IMR-90 (cell line): ENCODE results near the gene OAF. TPM values are rescaled to one million over a fixed set of nuclear protein-coding genes. Genes with fewer than 3 reads are reported as not detected.

Source experiments
- ATAC-seq: fragments of 200-7000 bp; cut with Tn5 transposase; 2 replicates; pipeline ENCODE4 v1.9.1; 2020; ENCODE audit warnings: low read depth, mild to moderate bottlenecking, moderate library complexity
- BruUV-seq: library from RNA; stranded (reverse); fragments of 400-500 nt; replicated peaks from 2 replicates; lab custom pipeline; 2021; lab: Mats Ljungman, UMichigan
- CTCF ChIA-PET: fragments of 300-600 bp; formaldehyde crosslinking; extraction: SDS; loops from one replicate; lab custom pipeline; 2021; ENCODE audit warnings: antibody characterized with exemption; lab: Yijun Ruan, JAX
- POLR2A ChIA-PET: fragments of 300-600 bp; sonication (Branson Sonifier 250); formaldehyde crosslinking; loops from one replicate; lab custom pipeline; 2022; ENCODE audit warnings: antibody characterized with exemption; ENCODE audit not compliant: unreplicated experiment; lab: Charles Lee
- DNase-seq: peaks from one replicate; pipeline ENCODE4 v3.0.0; 2013
- H2AFZ ChIP-seq: replicated peaks from 2 replicates; pipeline ENCODE3; 2013; ENCODE audit warnings: low read length, mild to moderate bottlenecking; ENCODE audit not compliant: poor library complexity
- H2AK5ac ChIP-seq: 2 replicates; pipeline ENCODE4 v1.6.1; 2013; ENCODE audit warnings: low read depth, low read length, inconsistent platforms
- H2AK9ac ChIP-seq: replicated peaks from 2 replicates; pipeline ENCODE3; 2013; ENCODE audit warnings: mild to moderate bottlenecking, low read depth, low read length, moderate library complexity; ENCODE audit not compliant: poor library complexity
- H2BK120ac ChIP-seq: 2 replicates; pipeline ENCODE4 v1.6.1; 2013; ENCODE audit warnings: low read depth, low read length, inconsistent platforms
- H2BK15ac ChIP-seq: 3 replicates; pipeline ENCODE4 v1.6.1; 2013; ENCODE audit warnings: low read depth, low read length, inconsistent platforms
- H2BK20ac ChIP-seq: 2 replicates; pipeline ENCODE4 v1.6.1; 2013; ENCODE audit warnings: low read depth, mild to moderate bottlenecking, inconsistent platforms, low read length, moderate library complexity
- H2BK5ac ChIP-seq: 2 replicates; pipeline ENCODE4 v1.6.1; 2013; ENCODE audit warnings: mild to moderate bottlenecking, low read depth, low read length, inconsistent platforms; ENCODE audit not compliant: poor library complexity, severe bottlenecking
- H3K14ac ChIP-seq: replicated peaks from 2 replicates; pipeline ENCODE4 v1.6.1; 2013; ENCODE audit warnings: low read depth, low read length, inconsistent platforms
- H3K18ac ChIP-seq: 2 replicates; pipeline ENCODE4 v1.6.1; 2013; ENCODE audit warnings: low read depth, low read length, control low read depth
- H3K23ac ChIP-seq: 2 replicates; pipeline ENCODE4 v1.6.1; 2013; ENCODE audit warnings: low read depth, low read length, inconsistent platforms
- H3K27ac ChIP-seq: 2 replicates; pipeline ENCODE4 v1.5.1; 2013; ENCODE audit warnings: mild to moderate bottlenecking, control low read depth, low read length; ENCODE audit not compliant: insufficient read depth
- H3K27me3 ChIP-seq: 2 replicates; pipeline ENCODE4 v1.6.1; 2013; ENCODE audit warnings: low read length; ENCODE audit not compliant: control insufficient read depth, insufficient read depth
- H3K36me3 ChIP-seq: 2 replicates; pipeline ENCODE4 v1.6.1; 2013; ENCODE audit warnings: low read length, mixed read lengths; ENCODE audit not compliant: control insufficient read depth, insufficient read depth
- H3K4ac ChIP-seq: 2 replicates; pipeline ENCODE4 v1.6.1; 2013; ENCODE audit warnings: low read depth, low read length, inconsistent platforms
- H3K4me1 ChIP-seq: 2 replicates; pipeline ENCODE4 v1.6.1; 2013; ENCODE audit warnings: low read length, mixed read lengths; ENCODE audit not compliant: control insufficient read depth, insufficient read depth
- H3K4me2 ChIP-seq: 2 replicates; pipeline ENCODE4 v1.6.1; 2013; ENCODE audit warnings: low read depth, mild to moderate bottlenecking, control low read depth, low read length, moderate library complexity
- H3K4me3 ChIP-seq: 2 replicates; pipeline ENCODE4 v1.5.1; 2013; ENCODE audit warnings: low read depth, mild to moderate bottlenecking, control low read depth, low read length, moderate library complexity; ENCODE audit not compliant: insufficient read depth
- H3K56ac ChIP-seq: 2 replicates; pipeline ENCODE4 v1.6.1; 2013; ENCODE audit warnings: low read length, inconsistent platforms; ENCODE audit not compliant: insufficient read depth; ENCODE audit errors: extremely low read depth
- H3K79me1 ChIP-seq, 2 experiments: 2 replicates each; pipeline ENCODE4 v1.6.1; 2013; ENCODE audit warnings: low read length in 2 of 2, inconsistent platforms in 1 of 2, low read depth in 1 of 2
- H3K9ac ChIP-seq: 2 replicates; pipeline ENCODE4 v1.6.1; 2013; ENCODE audit warnings: low read depth, low read length, control low read depth
- H3K9me1 ChIP-seq: 2 replicates; pipeline ENCODE4 v1.6.1; 2013; ENCODE audit warnings: low read length, inconsistent platforms; ENCODE audit not compliant: insufficient read depth
- H3K9me3 ChIP-seq: 2 replicates; pipeline ENCODE4 v1.6.1; 2013; ENCODE audit warnings: low read length; ENCODE audit not compliant: control insufficient read depth, insufficient read depth
- H4K20me1 ChIP-seq: 2 replicates; pipeline ENCODE4 v1.6.1; 2013; ENCODE audit warnings: low read length, inconsistent platforms; ENCODE audit not compliant: insufficient read depth
- H4K5ac ChIP-seq: 2 replicates; pipeline ENCODE4 v1.6.1; 2013; ENCODE audit warnings: mild to moderate bottlenecking, low read depth, low read length, control low read depth
- H4K8ac ChIP-seq, 2 experiments: 2 replicates each; pipeline ENCODE4 v1.6.1; 2013; ENCODE audit warnings: low read depth in 2 of 2, low read length in 2 of 2, control low read depth in 1 of 2, inconsistent platforms in 1 of 2
- H4K91ac ChIP-seq: 2 replicates; pipeline ENCODE4 v1.6.1; 2013; ENCODE audit warnings: low read depth, low read length, inconsistent platforms; ENCODE audit not compliant: insufficient read depth
- CEBPB ChIP-seq: IDR thresholded peaks from 2 replicates; pipeline ENCODE4 v1.6.1; 2012; ENCODE audit warnings: low read depth, low read length, improper control_type of control experiment
- CHD1 ChIP-seq: IDR thresholded peaks from 2 replicates; pipeline ENCODE4 v1.6.1; 2012; ENCODE audit warnings: low read depth, low read length, improper control_type of control experiment
- ELK1 ChIP-seq: fragments of 150-350 bp; IDR thresholded peaks from 2 replicates; pipeline ENCODE4 v1.6.1; 2016; ENCODE audit warnings: low read depth, mild to moderate bottlenecking, low read length, moderate library complexity, borderline replicate concordance
- FOS ChIP-seq: fragments of 150-350 bp; IDR thresholded peaks from 2 replicates; pipeline ENCODE4 v1.6.1; 2016; ENCODE audit warnings: low read depth, low read length
- MAFK ChIP-seq: IDR thresholded peaks from 2 replicates; pipeline ENCODE4 v1.6.1; 2012; ENCODE audit warnings: low read depth, low read length, improper control_type of control experiment
- MAZ ChIP-seq: IDR thresholded peaks from 2 replicates; pipeline ENCODE4 v1.6.1; 2012; ENCODE audit warnings: low read depth, mild to moderate bottlenecking, low read length, improper control_type of control experiment, moderate library complexity, borderline replicate concordance
- MXI1 ChIP-seq: IDR thresholded peaks from 2 replicates; pipeline ENCODE4 v1.6.1; 2012; ENCODE audit warnings: low read depth, mild to moderate bottlenecking, low read length, moderate library complexity, borderline replicate concordance
- NFE2L2 ChIP-seq: fragments of 150-350 bp; IDR thresholded peaks from 2 replicates; pipeline ENCODE4 v1.6.1; 2016; ENCODE audit warnings: low read depth, mild to moderate bottlenecking, low read length
- POLR2A ChIP-seq: IDR thresholded peaks from 2 replicates; pipeline ENCODE4 v1.6.1; 2012; ENCODE audit warnings: mild to moderate bottlenecking, low read depth, low read length
- RAD21 ChIP-seq: IDR thresholded peaks from 2 replicates; pipeline ENCODE4 v1.6.1; 2012; ENCODE audit warnings: low read length, improper control_type of control experiment
- RCOR1 ChIP-seq: IDR thresholded peaks from 2 replicates; pipeline ENCODE4 v1.6.1; 2012; ENCODE audit warnings: mild to moderate bottlenecking, low read length, improper control_type of control experiment; ENCODE audit not compliant: insufficient replicate concordance
- RFX5 ChIP-seq: IDR thresholded peaks from 2 replicates; pipeline ENCODE4 v1.8.0; 2012; ENCODE audit warnings: low read depth, mild to moderate bottlenecking, low read length, moderate library complexity
- SMC3 ChIP-seq: fragments of 150-350 bp; IDR thresholded peaks from 2 replicates; pipeline ENCODE4 v1.6.1; 2016; ENCODE audit warnings: low read depth, mild to moderate bottlenecking, antibody characterized with exemption, low read length, moderate library complexity
- USF2 ChIP-seq: fragments of 150-350 bp; IDR thresholded peaks from 2 replicates; pipeline ENCODE4 v1.6.1; 2017; ENCODE audit warnings: mild to moderate bottlenecking, antibody characterized with exemption, low read length, low read depth
- WGBS, 2 experiments: methylation state at CpG; one replicate each; pipeline versions ENCODE4 v1.1.5 to v1.1.7; 2013; ENCODE audit warnings: missing lambda C conversion rate in 2 of 2; ENCODE audit not compliant: insufficient read length in 1 of 2; ENCODE audit errors: extremely low coverage in 2 of 2; 5-methylcytosine and 5-hydroxymethylcytosine counted together
- dilution Hi-C: fragments of 300-500 bp; cut with HindIII; formaldehyde crosslinking; loops from one replicate; pipeline ENCODE4 v1.14.3; 2018; ENCODE audit warnings: low sequenced_read_pairs; ENCODE audit not compliant: unreplicated experiment
- in situ Hi-C: fragments of 300-500 bp; cut with MboI; formaldehyde crosslinking; loops from 3 replicates; pipeline ENCODE4 v1.14.3; 2019; ENCODE audit warnings: low sequenced_read_pairs, inconsistent platforms, mixed read lengths
- intact Hi-C: fragments of 100-400 bp; cut with micrococcal nuclease; formaldehyde crosslinking; loops from 2 replicates; pipeline ENCODE4 v1.10.0; 2022
- polyA plus RNA-seq, 3 experiments: library from polyadenylated mRNA; depleted of rRNA; stranded (reverse); fragments of >200 nt; gene quantifications; 2 replicates each; pipeline ENCODE4 v1.2.3, GENCODE V29; 2012; ENCODE audit warnings: low replicate concordance in 1 of 3
- total RNA-seq: library from RNA; depleted of rRNA; stranded (reverse); fragments of >200 nt; gene quantifications from 2 replicates; pipeline ENCODE4 v1.2.3, GENCODE V29; 2012
- TF ChIP-seq, protein P1 (sequence below): conservative IDR thresholded peaks from 2 replicates; pipeline ENCODE4 v1.5.1; 2012; ENCODE audit warnings: mild to moderate bottlenecking, low read depth, low read length, improper control_type of control experiment

The OAF gene
- total and polyA plus RNA-seq, 2 of the 4 experiments (the other 2 are of a cell fraction), result 9.9 to 42.0 TPM

DNA sequence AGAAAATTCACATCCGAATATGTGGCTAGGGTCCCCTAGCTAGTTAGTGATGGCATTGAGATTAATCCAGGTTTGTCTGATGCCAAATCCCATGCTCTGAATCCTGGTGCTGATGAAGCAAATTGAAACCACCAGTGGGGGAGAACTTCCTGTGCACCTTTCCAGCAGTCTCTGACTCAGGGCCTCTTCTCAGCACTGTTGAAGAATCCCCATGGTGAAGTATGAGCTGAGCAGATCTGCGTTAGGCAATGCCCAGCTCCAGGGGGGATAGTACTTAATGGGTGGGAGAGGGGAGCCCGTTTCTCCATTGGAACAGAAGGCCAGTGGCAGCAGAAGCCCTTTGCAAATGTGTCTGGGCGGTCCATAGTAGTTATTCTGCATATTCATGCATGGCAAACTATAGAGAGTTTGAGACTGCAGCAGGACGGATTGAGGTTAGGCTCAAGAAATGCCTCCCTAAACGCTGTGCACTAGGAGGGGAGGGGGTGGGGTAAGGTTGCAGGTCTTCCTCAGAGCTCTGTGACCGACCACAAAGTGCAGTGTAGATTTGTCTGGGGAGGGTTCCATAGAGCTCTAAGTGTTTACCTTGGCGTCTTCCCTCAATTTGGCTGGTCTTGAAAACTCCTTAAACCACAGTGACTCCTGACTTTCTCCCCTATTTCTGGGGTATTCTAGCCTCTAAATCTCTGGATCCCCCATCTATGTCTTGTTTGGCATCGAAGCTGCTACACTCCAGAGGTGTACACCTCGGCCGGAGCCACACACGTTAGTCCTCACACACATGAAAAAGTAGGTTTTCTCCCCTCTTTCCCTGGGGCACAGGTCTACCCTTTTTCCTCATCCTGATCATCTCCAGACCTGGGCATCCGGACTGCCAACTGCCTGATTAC, 33.9 kb downstream of the OAF start:
- H3K9me3 ChIP-seq, result no peaks in the 10 kb centered on the region
- in situ Hi-C loops, result no loop called here
- H2AFZ ChIP-seq, result no peak overlapping the region
- no peak overlapping the region for H3K4me3 ChIP-seq
- DNase-seq (peak; percentile 10), ATAC-seq (no peak)
- no peak overlapping the region for H3K56ac ChIP-seq
- H4K20me1 ChIP-seq, result no peaks in the 10 kb centered on the region
- no peak overlapping the region for H3K27ac ChIP-seq
- H3K4me2 ChIP-seq, result no peak overlapping the region
- H3K9me1 ChIP-seq, result no peaks in the 10 kb centered on the region
- no peak overlapping the region for H3K14ac ChIP-seq
- no TSS peak for BruUV-seq
- no peak overlapping the region for H3K18ac ChIP-seq
- H3K9ac ChIP-seq, result no peak overlapping the region
- no peak overlapping the region for H2BK15ac ChIP-seq
- H4K91ac ChIP-seq, result no peak overlapping the region
- WGBS, 2 experiments, result 40% methylated on average over 4 of the region's 13 CpGs; no CpG with 5 or more reads in 1 of the 2 experiments
- intact Hi-C loops, result no loop called here
- peaks cover 71% of the 10 kb centered on the region for H3K27me3 ChIP-seq
- no peak overlapping the region for H3K4ac ChIP-seq
- H3K36me3 ChIP-seq, result no peaks in the 10 kb centered on the region
- no peaks in the 10 kb centered on the region for H3K79me1 ChIP-seq
- ChIA-PET POLR2A (no interaction called here), CTCF (interaction anchor here (1.0 to 1.6 kb wide), 2 partner anchors 10 to 55 kb away, joined by 3 to 5 read pairs; no protein-coding TSS in a partner anchor)
- dilution Hi-C loops, result no loop called here
- H4K5ac ChIP-seq, result no peak overlapping the region
- H2AK9ac ChIP-seq, result no peak overlapping the region
- H2BK20ac ChIP-seq, result no peak overlapping the region
- no peak overlapping the region for H2BK120ac ChIP-seq
- no peak overlapping the region for H4K8ac ChIP-seq
- H3K4me1 ChIP-seq, result no peaks in the 10 kb centered on the region; the same call in 1 of the 2 replicates
- H2BK5ac ChIP-seq, result no peak overlapping the region
- H2AK5ac ChIP-seq, result no peak overlapping the region
- H3K23ac ChIP-seq, result no peak overlapping the region
- no peak for TF ChIP-seq MAFK
- TF ChIP-seq NFE2L2, result no peak
- TF ChIP-seq, protein P1, sequence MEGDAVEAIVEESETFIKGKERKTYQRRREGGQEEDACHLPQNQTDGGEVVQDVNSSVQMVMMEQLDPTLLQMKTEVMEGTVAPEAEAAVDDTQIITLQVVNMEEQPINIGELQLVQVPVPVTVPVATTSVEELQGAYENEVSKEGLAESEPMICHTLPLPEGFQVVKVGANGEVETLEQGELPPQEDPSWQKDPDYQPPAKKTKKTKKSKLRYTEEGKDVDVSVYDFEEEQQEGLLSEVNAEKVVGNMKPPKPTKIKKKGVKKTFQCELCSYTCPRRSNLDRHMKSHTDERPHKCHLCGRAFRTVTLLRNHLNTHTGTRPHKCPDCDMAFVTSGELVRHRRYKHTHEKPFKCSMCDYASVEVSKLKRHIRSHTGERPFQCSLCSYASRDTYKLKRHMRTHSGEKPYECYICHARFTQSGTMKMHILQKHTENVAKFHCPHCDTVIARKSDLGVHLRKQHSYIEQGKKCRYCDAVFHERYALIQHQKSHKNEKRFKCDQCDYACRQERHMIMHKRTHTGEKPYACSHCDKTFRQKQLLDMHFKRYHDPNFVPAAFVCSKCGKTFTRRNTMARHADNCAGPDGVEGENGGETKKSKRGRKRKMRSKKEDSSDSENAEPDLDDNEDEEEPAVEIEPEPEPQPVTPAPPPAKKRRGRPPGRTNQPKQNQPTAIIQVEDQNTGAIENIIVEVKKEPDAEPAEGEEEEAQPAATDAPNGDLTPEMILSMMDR, result no peak
- no peak for TF ChIP-seq RFX5
- TF ChIP-seq USF2, result no peak
- TF ChIP-seq POLR2A, result no peak
- no peak for TF ChIP-seq RCOR1
- TF ChIP-seq MAZ, result no peak
- TF ChIP-seq ELK1, result no peak
- no peak for TF ChIP-seq RAD21
- TF ChIP-seq MXI1, result no peak
- no peak for TF ChIP-seq SMC3
- TF ChIP-seq CHD1, result no peak
- TF ChIP-seq CEBPB, result no peak
- TF ChIP-seq FOS, result no peak
